HG02678 (cell line): ENCODE measurements around the gene RPL23.
"Not testable (repeated sequence)": the region's sequence is repeated elsewhere in the genome, so short reads cannot be mapped to it uniquely, and the experiment has no call there.

Source experiments
- ATAC-seq: cut with Tn5 transposase; IDR thresholded peaks from one replicate; pipeline ENCODE4 v1.9.1; 2021; ENCODE audit warnings: mild to moderate bottlenecking, moderate library complexity; ENCODE audit not compliant: unreplicated experiment

Gene RPL23

DNA sequence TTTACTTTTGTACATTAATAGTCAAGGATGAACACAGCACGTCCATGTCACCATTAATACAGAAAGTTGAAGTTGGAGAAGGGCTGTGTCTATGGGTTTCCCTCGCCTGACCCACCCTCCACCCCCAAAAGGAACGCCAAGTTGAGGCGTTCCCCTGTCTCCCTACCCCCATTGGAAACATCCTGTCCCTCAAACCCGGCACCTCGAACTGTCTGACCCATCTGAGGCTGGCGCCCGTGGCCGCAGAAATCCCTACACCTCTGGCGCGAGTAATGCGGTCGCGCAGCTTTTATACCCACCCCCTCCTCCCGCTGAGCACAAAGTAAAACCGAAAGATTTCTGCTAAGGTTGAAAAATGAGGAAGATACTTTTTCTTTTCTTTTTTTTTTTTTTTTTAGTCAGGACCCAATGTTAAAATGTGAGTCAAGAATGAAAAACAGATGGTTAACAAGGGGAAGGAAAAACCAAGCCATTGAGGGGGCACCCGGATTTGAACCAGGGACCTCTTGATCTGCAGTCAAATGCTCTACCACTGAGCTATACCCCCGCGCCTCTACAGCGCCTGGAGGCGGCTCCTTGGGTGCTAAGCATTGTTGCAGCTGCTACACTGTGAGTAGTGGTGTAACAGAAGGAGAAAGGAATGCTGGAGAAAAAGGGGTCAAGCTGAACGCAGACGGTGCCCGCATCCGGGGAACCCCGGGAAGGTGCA lies 15.4 kb upstream of the RPL23 start:
- peak; percentile 31 for ATAC-seq

DNA sequence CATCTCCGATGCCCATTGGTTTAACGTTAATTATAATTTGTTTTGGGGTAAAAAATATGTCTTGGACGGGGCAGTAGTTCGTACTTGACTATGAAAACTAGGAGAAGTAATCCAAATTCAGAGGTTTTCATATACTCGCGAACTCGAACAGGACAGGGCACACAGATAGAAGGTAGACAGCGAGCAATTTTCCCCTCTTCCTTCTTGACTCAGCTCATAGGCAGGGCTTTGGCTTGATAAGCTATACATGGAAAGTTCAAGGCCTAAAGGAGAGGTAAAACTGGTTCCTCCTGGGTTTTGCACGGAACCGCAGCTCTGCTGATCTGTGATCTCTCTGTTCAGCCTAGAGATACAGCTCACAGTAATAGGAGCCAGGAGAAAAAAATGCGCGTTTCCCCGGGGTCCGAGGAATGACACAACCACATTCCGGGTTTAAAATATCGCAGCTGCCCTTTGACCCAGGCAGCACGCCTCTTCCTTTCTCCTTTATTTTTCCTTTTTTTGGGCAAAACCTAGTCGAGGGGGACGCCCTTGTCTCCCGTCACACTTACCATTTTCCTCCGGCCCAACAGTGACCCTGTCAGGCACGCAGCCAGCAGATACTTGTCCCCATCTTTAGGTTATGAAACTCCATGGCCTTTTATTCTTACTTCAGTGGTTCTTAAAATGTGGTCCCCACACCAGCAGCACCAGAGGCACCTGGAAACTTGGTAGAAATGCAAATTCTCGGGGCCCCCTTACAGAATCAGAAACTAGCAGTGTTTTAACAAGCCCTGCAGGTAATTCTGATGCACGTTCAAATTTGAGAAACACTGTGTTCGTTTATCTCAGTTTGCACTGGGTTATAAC lies 14.7 kb upstream of the RPL23 start:
- ATAC-seq = no peak

DNA sequence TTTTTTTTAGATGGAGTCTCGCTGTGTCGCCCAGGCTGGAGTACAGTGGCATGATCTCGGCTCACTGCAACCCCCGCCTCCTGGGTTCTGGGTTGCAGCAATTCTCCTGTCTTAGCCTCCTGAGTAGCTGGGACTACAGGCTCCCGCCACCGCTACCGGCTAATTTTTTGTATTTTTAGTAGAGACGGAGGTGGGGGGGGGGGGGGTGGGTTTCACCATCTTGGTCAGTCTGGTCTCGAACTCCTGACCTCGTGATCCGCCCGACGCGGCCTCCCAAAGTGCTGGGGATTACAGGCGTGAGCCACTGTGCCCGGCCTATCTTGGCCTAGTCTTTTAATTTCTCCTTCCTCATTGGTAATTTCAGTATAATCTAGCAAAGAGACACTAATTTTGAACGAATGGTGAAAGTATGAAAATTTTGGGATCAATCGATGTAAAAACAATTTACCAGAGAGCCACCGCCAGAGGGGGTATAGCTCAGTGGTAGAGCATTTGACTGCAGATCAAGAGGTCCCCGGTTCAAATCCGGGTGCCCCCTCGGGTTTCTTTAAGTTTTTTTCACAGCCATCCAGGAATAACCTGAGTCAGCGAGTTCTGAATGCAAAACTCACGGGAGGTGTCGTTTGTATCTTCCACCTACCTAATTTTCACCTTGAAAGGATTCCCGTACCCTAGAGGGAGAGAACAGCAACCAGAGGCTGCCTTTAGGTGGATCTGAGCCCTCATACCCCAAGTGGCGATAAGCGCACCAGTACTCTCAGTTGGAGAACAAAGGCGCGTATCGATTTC lies 13.9 kb upstream of the RPL23 start:
- ATAC-seq = no peak

- no peak for ATAC-seq
Observed at GRCh38 chr17:38864636-38865398, 11.3 kb upstream of the RPL23 start.

- ATAC-seq = no peak
Observed at GRCh38 chr17:38861399-38861843, 7.9 kb upstream of the RPL23 start.

- no peak for ATAC-seq
Observed at GRCh38 chr17:38857271-38857670, 3.8 kb upstream of the RPL23 start.

GRCh38 chr17:38855101-38855714 lies 1.7 kb upstream of the RPL23 start:
- not testable (repeated sequence) for ATAC-seq

GRCh38 chr17:38852771-38853291 lies 690 bp downstream of the RPL23 start:
- ATAC-seq = no peak

- no peak for ATAC-seq
Observed at GRCh38 chr17:38851434-38851833, 2.1 kb downstream of the RPL23 start.

DNA sequence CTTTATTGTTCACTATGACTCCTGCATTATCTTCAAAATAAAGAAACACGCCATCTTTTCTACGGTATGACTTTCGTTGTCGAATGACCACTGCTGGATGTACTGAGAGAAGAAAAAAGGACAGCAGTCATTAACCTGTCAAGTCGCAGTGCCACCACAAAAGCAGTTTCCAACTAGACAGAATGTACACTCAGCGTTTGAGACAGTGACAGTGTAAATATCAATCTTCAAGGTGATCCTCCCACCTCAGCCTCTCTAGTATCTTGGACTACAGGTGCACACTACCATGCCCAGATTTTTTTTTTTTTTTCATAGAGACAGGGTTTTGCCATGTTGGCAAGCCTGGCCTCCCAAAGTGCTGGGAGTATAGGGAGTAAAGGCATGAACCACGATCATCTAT lies 3.1 kb downstream of the RPL23 start:
- ATAC-seq = no peak

DNA sequence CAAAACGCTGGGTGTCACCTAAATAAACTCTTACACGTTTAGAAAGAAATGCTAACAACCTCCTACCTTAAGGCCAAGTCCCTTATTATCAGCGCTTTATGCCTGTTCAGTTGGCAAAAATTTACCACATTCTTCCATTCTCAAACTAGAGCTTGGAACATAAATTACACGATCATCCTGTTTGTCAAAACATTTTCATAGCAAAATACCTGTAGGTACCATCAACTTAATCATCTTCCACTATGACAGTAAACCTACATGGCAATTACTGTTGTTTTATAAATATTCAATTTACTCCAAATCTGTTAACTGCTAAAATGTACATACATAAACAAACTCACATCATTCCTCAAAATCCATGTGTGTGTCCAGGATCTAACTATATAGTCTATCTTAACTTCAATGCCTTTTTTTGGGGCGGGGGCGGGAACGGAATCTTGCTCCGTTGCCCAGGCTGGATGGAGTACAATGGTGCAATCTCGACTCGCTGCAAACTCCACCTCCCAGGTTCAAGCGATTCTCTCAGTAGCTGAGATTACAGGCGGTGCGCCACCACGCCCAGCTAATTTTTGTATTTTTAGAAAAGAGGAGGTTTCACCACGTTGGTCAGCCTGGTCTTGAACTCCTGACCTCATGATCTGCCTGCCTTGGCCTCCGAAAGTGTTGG lies 4.4 kb downstream of the RPL23 start:
- no peak for ATAC-seq

GRCh38 chr17:38848557-38848891 lies 5.0 kb downstream of the RPL23 start:
- ATAC-seq = no peak

DNA sequence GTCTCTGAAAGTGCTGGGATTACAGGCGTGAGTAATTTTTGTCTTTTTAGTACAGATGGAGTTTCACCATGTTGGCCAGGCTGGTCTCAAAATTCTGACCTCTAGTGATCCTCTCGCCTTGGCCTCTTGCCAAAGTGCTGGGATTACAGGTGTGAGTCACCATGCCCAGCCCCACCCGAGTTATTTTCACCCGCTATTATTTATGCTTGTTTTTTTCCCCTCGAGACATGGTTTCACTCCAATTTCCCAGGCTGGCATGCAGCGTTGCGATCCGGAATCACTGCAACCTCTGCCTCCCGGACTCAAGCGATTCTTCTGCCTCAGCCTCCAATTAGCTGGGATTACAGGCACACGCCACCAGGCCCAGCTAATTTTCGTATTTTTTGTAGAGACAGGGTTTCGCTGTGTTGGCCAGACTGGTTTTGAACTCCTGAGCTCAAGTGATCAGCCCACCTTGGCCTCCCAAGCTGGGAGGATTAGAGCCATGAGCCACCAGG lies 9.2 kb downstream of the RPL23 start:
- no peak for ATAC-seq

- ATAC-seq = no peak
Observed at GRCh38 chr17:38825762-38826247, 27.7 kb downstream of the RPL23 start.

DNA sequence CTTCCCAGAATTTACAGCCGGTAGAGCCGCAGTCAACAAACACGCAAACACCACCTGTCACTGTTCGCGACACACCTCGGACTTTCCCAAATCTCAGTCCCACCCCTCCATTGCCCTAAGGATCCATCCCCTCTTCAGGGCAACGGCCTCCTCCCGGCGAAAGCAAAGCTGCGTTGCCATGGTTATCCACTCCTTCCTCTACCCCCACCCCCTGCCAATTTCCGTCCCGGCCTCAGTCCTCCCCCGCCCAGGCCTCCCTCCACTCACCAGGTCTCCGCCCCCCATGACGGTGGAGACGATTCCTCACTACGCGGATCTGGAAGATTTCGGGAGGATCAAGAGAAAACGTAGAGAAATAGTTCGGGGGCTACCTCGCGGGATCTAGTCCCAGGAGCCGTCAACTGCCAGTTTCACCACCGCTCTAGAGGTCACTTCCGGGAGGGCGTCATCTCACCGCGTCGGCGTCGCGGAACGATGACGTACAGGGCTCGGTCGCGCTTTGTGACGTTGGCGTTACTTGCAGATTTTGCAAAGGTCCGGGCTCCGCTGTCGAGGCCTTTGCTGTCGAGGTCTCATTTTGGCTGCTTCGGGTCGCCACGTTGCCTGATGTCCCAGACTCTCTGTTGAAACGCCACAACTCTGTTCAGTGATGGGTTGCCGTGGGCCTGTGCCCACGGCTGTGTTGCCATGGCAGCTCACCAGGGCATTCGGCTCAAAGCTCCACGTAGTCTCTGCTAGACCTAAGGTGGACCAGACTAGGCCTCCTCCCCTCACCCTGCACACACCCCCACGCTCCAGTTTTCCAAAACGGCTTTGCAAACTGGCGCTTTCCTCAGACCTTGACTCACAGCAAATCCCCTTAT lies 28.4 kb downstream of the RPL23 start, which contains the start of gene CWC25:
Gene CWC25, minus strand, starts transcription at position 423 of the 863 bp plus-strand sequence. Its CDS starts 138 bp downstream, at position 285.
- ATAC-seq = peak; percentile 90

DNA sequence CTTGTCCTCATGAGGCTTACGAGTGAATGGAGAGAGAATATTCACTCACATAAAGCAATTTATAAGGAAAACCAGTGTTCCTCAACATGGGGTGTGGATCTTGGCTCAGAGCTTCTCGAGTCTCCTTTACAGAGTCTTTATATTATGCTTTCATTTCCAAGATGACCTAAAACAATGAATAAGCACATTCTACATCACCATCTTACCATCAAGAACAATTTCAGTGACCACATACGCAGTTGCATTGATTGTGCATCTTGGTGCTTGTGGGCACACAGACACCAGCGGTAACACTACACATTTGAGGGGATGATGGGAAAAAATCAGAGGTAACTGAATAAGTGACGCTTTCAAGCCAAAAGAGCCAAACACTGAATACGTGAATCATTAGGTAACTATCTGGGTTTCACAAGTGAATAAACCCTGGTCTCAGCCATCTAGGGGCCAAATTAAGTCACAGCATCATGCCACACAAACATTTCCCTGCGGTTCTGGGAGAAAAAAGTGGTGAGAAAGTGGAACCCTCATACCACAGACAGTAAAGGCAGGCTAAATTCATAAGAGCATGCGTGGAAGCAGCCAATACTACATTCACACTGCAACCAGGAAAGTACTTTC lies 37.8 kb downstream of the RPL23 start:
- ATAC-seq = no peak

GRCh38 chr17:38809828-38810227 lies 43.7 kb downstream of the RPL23 start:
- no peak for ATAC-seq
